Stimulated activated CD8-positive, alpha-beta memory T cell treated with anti-CD3 and anti-CD28 coated beads, Interleukin-15, amount 100 ng/mL, for 48 hours (primary cell): Measurements from ENCODE around the gene NR4A1.
"Not testable (repeated sequence)": the region's sequence is repeated elsewhere in the genome, so short reads cannot be mapped to it uniquely, and the experiment has no call there.

Source experiments
- DNase-seq, 2 donors: peaks; one replicate each; pipeline ENCODE4 v3.0.0-alpha.2; 2020; ENCODE audit warnings: low read depth in 2 of 2

NR4A1 gene

DNA sequence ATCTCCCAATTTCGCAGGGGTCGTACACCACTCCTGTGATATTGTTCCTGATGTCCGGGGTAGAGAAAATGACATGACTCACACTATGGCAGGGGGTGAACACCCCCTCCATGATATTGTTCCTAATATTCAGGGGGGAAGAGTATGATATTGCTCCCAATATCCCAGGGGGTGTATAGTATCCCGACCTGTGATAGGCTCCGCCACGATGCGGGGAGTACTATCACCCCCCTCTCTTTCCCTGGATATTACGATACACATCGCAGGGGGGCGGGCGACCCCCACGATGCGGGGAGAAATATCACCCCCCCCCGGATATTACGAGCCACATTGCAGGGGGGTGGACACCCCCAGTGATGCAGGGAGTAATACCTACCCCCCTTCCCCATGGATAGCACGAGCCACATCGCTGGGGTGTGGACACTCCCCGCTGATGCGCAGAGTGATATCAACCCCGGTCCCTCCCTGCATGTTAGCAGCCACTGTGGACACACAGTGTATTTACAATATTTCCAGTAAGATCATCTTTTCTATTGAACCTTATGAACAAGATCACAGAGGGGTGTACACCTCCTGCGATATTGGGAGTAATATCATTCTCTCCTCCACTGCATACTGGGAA is 45.9 kb downstream of the NR4A1 start:
- no peak for DNase-seq

DNA sequence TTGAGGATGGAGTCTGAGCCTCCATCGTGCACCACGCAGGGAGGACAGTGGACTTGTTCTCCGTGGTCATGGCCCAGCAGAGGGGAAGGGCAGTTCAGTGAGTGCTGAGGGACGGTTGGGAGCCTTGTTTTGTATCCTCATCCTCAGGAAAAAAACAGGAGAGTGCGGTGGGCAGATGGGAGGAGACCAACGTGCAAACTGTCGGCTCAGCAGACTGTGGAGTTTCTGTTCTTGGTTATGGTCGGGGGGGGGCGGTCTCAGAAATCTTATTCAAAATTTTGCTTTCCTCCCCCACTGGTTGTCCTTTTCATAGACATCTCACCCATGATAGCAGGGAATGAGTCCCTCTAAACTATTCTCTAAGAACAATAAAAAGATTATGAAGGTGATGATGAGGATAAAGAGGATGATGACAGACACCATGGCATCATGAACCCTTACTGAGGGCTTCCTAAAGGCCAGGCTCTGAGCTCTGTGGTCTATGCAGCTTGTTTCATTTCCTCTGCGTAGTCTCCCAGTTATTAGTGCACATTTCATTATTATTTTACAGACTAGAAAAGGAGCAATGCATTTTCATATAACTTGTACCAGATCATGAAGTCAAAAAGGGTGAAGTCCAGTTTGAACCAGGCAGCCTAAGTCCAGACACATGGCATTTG is 53.3 kb downstream of the NR4A1 start:
- not testable (repeated sequence) for DNase-seq
